Karpas-422 (cell line): Measurements from ENCODE around the gene LIX1L. TPM values are rescaled to one million over a fixed set of nuclear protein-coding genes. Genes with fewer than 3 reads are reported as not detected.

Experiments
- DNase-seq: peaks from one replicate; pipeline ENCODE4 v3.0.0-alpha.2; 2015
- H2AFZ ChIP-seq: fragments of 200-600 bp; sonication (generic); 2 replicates; pipeline ENCODE4 v1.6.1; 2014; ENCODE audit warnings: antibody characterized with exemption, low read length, mixed read lengths
- H3K27ac ChIP-seq: fragments of 200-600 bp; sonication (generic); 2 replicates; pipeline ENCODE4 v1.5.1; 2014; ENCODE audit warnings: mild to moderate bottlenecking, low read length, moderate library complexity
- H3K27me3 ChIP-seq: fragments of 200-600 bp; sonication (generic); 2 replicates; pipeline ENCODE4 v1.6.1; 2014; ENCODE audit warnings: low read length, mixed read lengths
- H3K36me3 ChIP-seq: fragments of 200-600 bp; sonication (generic); 2 replicates; pipeline ENCODE4 v1.6.1; 2014; ENCODE audit warnings: low read length, mixed read lengths; ENCODE audit not compliant: insufficient read depth
- H3K4me1 ChIP-seq: fragments of 200-600 bp; sonication (generic); 2 replicates; pipeline ENCODE4 v1.6.1; 2014; ENCODE audit warnings: mild to moderate bottlenecking, low read length, mixed read lengths
- H3K4me2 ChIP-seq: fragments of 200-600 bp; sonication (generic); 2 replicates; pipeline ENCODE4 v1.6.1; 2014; ENCODE audit warnings: low read length, low read depth, mild to moderate bottlenecking; ENCODE audit not compliant: poor library complexity, severe bottlenecking
- H3K4me3 ChIP-seq: fragments of 200-600 bp; sonication (generic); 2 replicates; pipeline ENCODE4 v1.5.1; 2014; ENCODE audit warnings: mild to moderate bottlenecking, antibody characterized with exemption, low read length, mixed read lengths
- H3K79me2 ChIP-seq: fragments of 200-600 bp; sonication (generic); 2 replicates; pipeline ENCODE4 v1.6.1; 2014; ENCODE audit warnings: mild to moderate bottlenecking, low read length, mixed read lengths
- H3K9ac ChIP-seq: fragments of 200-600 bp; sonication (generic); 2 replicates; pipeline ENCODE4 v1.6.0; 2014; ENCODE audit warnings: low read length
- H3K9me2 ChIP-seq: fragments of 200-600 bp; sonication (generic), shearing (Covaris generic); replicated peaks from 2 replicates; pipeline ENCODE4 v1.6.0; 2014; ENCODE audit warnings: mild to moderate bottlenecking, low read length, moderate library complexity; ENCODE audit not compliant: insufficient read depth
- H3K9me3 ChIP-seq: fragments of 300-700, 200-600 bp; sonication (generic); 2 replicates; pipeline ENCODE4 v1.6.1; 2014; ENCODE audit warnings: low read length, mixed read lengths
- H4K20me1 ChIP-seq: fragments of 200-600 bp; sonication (generic); 2 replicates; pipeline ENCODE4 v1.6.1; 2014; ENCODE audit warnings: mild to moderate bottlenecking, antibody characterized with exemption, low read length, low read depth; ENCODE audit not compliant: insufficient read depth
- total RNA-seq: library from RNA; depleted of rRNA; stranded (reverse); fragments of >200 nt; shearing (Covaris generic); gene quantifications from 2 replicates; pipeline ENCODE4 v1.2.3, GENCODE V29; 2014; ENCODE audit warnings: low replicate concordance

The LIX1L gene
- total RNA-seq, 1 experiment from 2014 or later = 49.4 TPM

GRCh38 chr1:145995148-145995881 is 37.5 kb upstream of the LIX1L start:
- Histone ChIP-seq H3K4me1 (peaks cover 42% of the 10 kb centered on the region), H4K20me1 (peaks cover 33% of the 10 kb centered on the region), H3K4me2 (peak overlapping the region; percentile 86)

GRCh38 chr1:145994391-145995120 is 36.7 kb upstream of the LIX1L start:
- H3K79me2 ChIP-seq = peaks cover 14% of the 10 kb centered on the region
- H3K4me1 ChIP-seq = peaks cover 42% of the 10 kb centered on the region
- no peaks in the 10 kb centered on the region for H3K9me2 ChIP-seq
- peak; percentile 65 for DNase-seq
- peaks cover 34% of the 10 kb centered on the region for H3K36me3 ChIP-seq
- peak overlapping the region; percentile 91 for H3K9ac ChIP-seq
- no peak overlapping the region for H2AFZ ChIP-seq
- H3K4me3 ChIP-seq = peak overlapping the region; percentile 81
- H3K9me3 ChIP-seq = no peaks in the 10 kb centered on the region
- peaks cover 33% of the 10 kb centered on the region for H4K20me1 ChIP-seq
- H3K27ac ChIP-seq = peak overlapping the region; percentile 94
- peak overlapping the region; percentile 86 for H3K4me2 ChIP-seq
- H3K27me3 ChIP-seq = no peaks in the 10 kb centered on the region

More at GRCh38 chr1:145995148-145995881, 37.5 kb upstream of the LIX1L start:
- Histone ChIP-seq H3K9me3 (no peaks in the 10 kb centered on the region), H3K79me2 (peaks cover 14% of the 10 kb centered on the region), H3K4me3 (peak overlapping the region; percentile 81), H3K36me3 (peaks cover 34% of the 10 kb centered on the region), H3K27me3 (no peaks in the 10 kb centered on the region), H3K9me2 (no peaks in the 10 kb centered on the region), H3K9ac (peak overlapping the region; percentile 91), H3K27ac (peak overlapping the region; percentile 94), H2AFZ (no peak overlapping the region)
- peak; percentile 64 for DNase-seq

- Histone ChIP-seq H3K36me3 (peaks cover 34% of the 10 kb centered on the region), H3K9me3 (no peaks in the 10 kb centered on the region), H3K27me3 (no peaks in the 10 kb centered on the region), H3K4me2 (peak overlapping the region; percentile 86), H3K27ac (peak overlapping the region; percentile 94), H3K4me3 (peak overlapping the region; percentile 81), H3K9me2 (no peaks in the 10 kb centered on the region), H3K9ac (peak overlapping the region; percentile 91), H3K79me2 (peaks cover 14% of the 10 kb centered on the region), H3K4me1 (peaks cover 42% of the 10 kb centered on the region), H4K20me1 (peaks cover 33% of the 10 kb centered on the region), H2AFZ (no peak overlapping the region)
- DNase-seq = peak; percentile 54
Observed at GRCh38 chr1:145993618-145994390, 36.0 kb upstream of the LIX1L start.

- Histone ChIP-seq H3K9ac (peak overlapping the region; percentile 91; the same call in 1 of the 2 replicates), H3K79me2 (peaks cover 14% of the 10 kb centered on the region), H3K9me3 (no peaks in the 10 kb centered on the region), H3K4me1 (peaks cover 46% of the 10 kb centered on the region), H3K27me3 (no peaks in the 10 kb centered on the region), H3K4me3 (peak overlapping the region; percentile 81; the same call in 1 of the 2 replicates), H3K9me2 (no peaks in the 10 kb centered on the region), H3K4me2 (peak overlapping the region; percentile 86), H4K20me1 (peaks cover 33% of the 10 kb centered on the region), H2AFZ (no peak overlapping the region), H3K36me3 (peaks cover 34% of the 10 kb centered on the region), H3K27ac (peak overlapping the region; percentile 94)
- peak; percentile 53 for DNase-seq
Observed at GRCh38 chr1:145992958-145993617, 35.3 kb upstream of the LIX1L start.

- Histone ChIP-seq H3K9me2 (no peaks in the 10 kb centered on the region), H3K27ac (peak overlapping the region; percentile 94), H4K20me1 (peaks cover 33% of the 10 kb centered on the region), H3K4me3 (no peak overlapping the region; the same call in 1 of the 2 replicates), H3K27me3 (no peaks in the 10 kb centered on the region), H3K36me3 (peaks cover 34% of the 10 kb centered on the region), H3K9ac (peak overlapping the region; percentile 91; the same call in 1 of the 2 replicates), H3K79me2 (peaks cover 14% of the 10 kb centered on the region), H2AFZ (no peak overlapping the region), H3K9me3 (no peaks in the 10 kb centered on the region), H3K4me1 (peaks cover 40% of the 10 kb centered on the region), H3K4me2 (peak overlapping the region; percentile 86)
- peak; percentile 74 for DNase-seq
Observed at GRCh38 chr1:145992502-145992936, 34.7 kb upstream of the LIX1L start.

GRCh38 chr1:145991735-145992412 is 34.1 kb upstream of the LIX1L start:
- Histone ChIP-seq H3K27ac (peak overlapping the region; percentile 94), H3K36me3 (peaks cover 34% of the 10 kb centered on the region), H3K9ac (no peak overlapping the region), H2AFZ (no peak overlapping the region), H3K4me2 (no peak overlapping the region), H3K9me2 (no peaks in the 10 kb centered on the region), H3K79me2 (peaks cover 14% of the 10 kb centered on the region), H3K27me3 (no peaks in the 10 kb centered on the region), H3K4me3 (no peak overlapping the region), H3K4me1 (peaks cover 34% of the 10 kb centered on the region), H4K20me1 (peaks cover 33% of the 10 kb centered on the region), H3K9me3 (no peaks in the 10 kb centered on the region)
- DNase-seq = peak; percentile 80

GRCh38 chr1:145990249-145990855 is 32.5 kb upstream of the LIX1L start:
- H4K20me1 ChIP-seq = peaks cover 25% of the 10 kb centered on the region
- no peaks in the 10 kb centered on the region for H3K27me3 ChIP-seq
- no peak overlapping the region for H3K27ac ChIP-seq
- H3K9me2 ChIP-seq = no peaks in the 10 kb centered on the region
- H3K4me2 ChIP-seq = no peak overlapping the region
- no peak overlapping the region for H3K9ac ChIP-seq
- no peak overlapping the region for H2AFZ ChIP-seq
- H3K4me3 ChIP-seq = no peak overlapping the region
- H3K4me1 ChIP-seq = peaks cover 30% of the 10 kb centered on the region
- peaks cover 25% of the 10 kb centered on the region for H3K36me3 ChIP-seq
- H3K9me3 ChIP-seq = no peaks in the 10 kb centered on the region
- peak; percentile 77 for DNase-seq
- H3K79me2 ChIP-seq = peaks cover 5% of the 10 kb centered on the region
